H1 (cell line): ENCODE results near the gene COG3. TPM values are rescaled to one million over a fixed set of nuclear protein-coding genes. Genes with fewer than 3 reads are reported as not detected.

Experiments used
- CTCF ChIA-PET: fragments of 300-600 bp; sonication (Branson Sonifier 250); formaldehyde crosslinking; loops from one replicate; lab custom pipeline; 2021; ENCODE audit not compliant: partially characterized antibody; lab: Charles Lee
- POLR2A ChIA-PET: fragments of 300-600 bp; sonication (Branson Sonifier 250); formaldehyde crosslinking; loops from one replicate; lab custom pipeline; 2021; ENCODE audit warnings: inconsistent platforms; ENCODE audit not compliant: partially characterized antibody; lab: Charles Lee
- DNase-seq, 2 experiments: peaks; one replicate each; pipeline versions ENCODE4 v3.0.0 to v3.0.0-alpha.2; 2010 to 2022; ENCODE audit warnings: low spot score in 2 of 2, low read depth in 1 of 2, mixed read lengths in 1 of 2
- FAIRE-seq: peaks from 2 replicates; lab custom pipeline; 2011; peaks lifted over from hg19 to GRCh38; lab: Jason Lieb, UNC
- H2AFZ ChIP-seq: 2 replicates; pipeline ENCODE4 v1.8.1; 2012; ENCODE audit warnings: low read length, inconsistent platforms
- H2AK5ac ChIP-seq: 2 replicates; pipeline ENCODE4 v1.6.1; 2013; ENCODE audit warnings: low read depth, low read length
- H2BK120ac ChIP-seq: replicated peaks from 2 replicates; pipeline ENCODE3; 2013; ENCODE audit warnings: low read depth, low read length, inconsistent platforms
- H2BK12ac ChIP-seq: 2 replicates; pipeline ENCODE4 v1.6.1; 2013; ENCODE audit warnings: low read depth, low read length
- H2BK15ac ChIP-seq: 2 replicates; pipeline ENCODE4 v1.6.1; 2013; ENCODE audit warnings: low read length
- H2BK20ac ChIP-seq: 2 replicates; pipeline ENCODE4 v1.6.1; 2013; ENCODE audit warnings: low read length
- H2BK5ac ChIP-seq: 2 replicates; pipeline ENCODE4 v1.6.1; 2013; ENCODE audit warnings: low read depth, low read length
- H3K14ac ChIP-seq: 2 replicates; pipeline ENCODE4 v1.6.1; 2013; ENCODE audit warnings: inconsistent platforms; ENCODE audit not compliant: insufficient read length
- H3K18ac ChIP-seq: 2 replicates; pipeline ENCODE4 v1.6.1; 2013; ENCODE audit warnings: low read length; ENCODE audit errors: extremely low read depth
- H3K23ac ChIP-seq: 2 replicates; pipeline ENCODE4 v1.6.1; 2013; ENCODE audit warnings: inconsistent platforms; ENCODE audit not compliant: insufficient read length
- H3K23me2 ChIP-seq: 2 replicates; pipeline ENCODE4 v1.6.1; 2013; ENCODE audit warnings: low read depth, low read length
- H3K27ac ChIP-seq: 2 replicates; pipeline ENCODE4 v1.6.1; 2011; ENCODE audit warnings: low read depth, low read length, inconsistent platforms
- H3K27me3 ChIP-seq, 4 experiments: replicated peaks in 1 of 4; 1 replicate in 1 of 4; 2 replicates in 3 of 4; pipeline versions ENCODE4 v1.6.1 to v1.8.1; 2011 to 2013; ENCODE audit warnings: low read length in 3 of 4, mild to moderate bottlenecking in 3 of 4, inconsistent platforms in 2 of 4, mixed read lengths in 2 of 4, moderate library complexity in 1 of 4; ENCODE audit not compliant: control insufficient read depth in 3 of 4, insufficient read depth in 3 of 4; ENCODE audit errors: extremely low read depth in 1 of 4
- H3K36me3 ChIP-seq, 4 experiments: 2 replicates each; pipeline versions ENCODE4 v1.6.1 to v1.8.1; 2011 to 2013; ENCODE audit warnings: mild to moderate bottlenecking in 4 of 4, low read length in 3 of 4, moderate library complexity in 2 of 4, control low read depth in 1 of 4, inconsistent platforms in 1 of 4; ENCODE audit not compliant: insufficient read depth in 4 of 4, control insufficient read depth in 2 of 4
- H3K4ac ChIP-seq: replicated peaks from 2 replicates; pipeline ENCODE3; 2013; ENCODE audit warnings: low read length, low read depth, mixed read lengths, inconsistent platforms; ENCODE audit not compliant: insufficient read length
- H3K4me1 ChIP-seq, 4 experiments: replicated peaks in 1 of 4; 1 replicate in 1 of 4; 2 replicates in 3 of 4; pipeline versions ENCODE4 v1.6.1 to v1.8.1; 2011 to 2013; ENCODE audit warnings: low read length in 3 of 4, inconsistent platforms in 2 of 4, mixed read lengths in 1 of 4; ENCODE audit not compliant: insufficient read depth in 4 of 4, control insufficient read depth in 3 of 4
- H3K4me2 ChIP-seq, 2 experiments: 2 replicates each; pipeline versions ENCODE4 v1.6.1 to v1.8.1; 2011 to 2013; ENCODE audit warnings: low read depth in 2 of 2, low read length in 2 of 2, control low read depth in 1 of 2, inconsistent platforms in 1 of 2, mild to moderate bottlenecking in 1 of 2; ENCODE audit not compliant: insufficient read depth in 1 of 2
- H3K4me3 ChIP-seq, 4 experiments: fragments of 200-600, 300-600 bp in 1 of 4; sonication (generic), shearing (Covaris generic), sonication (Bioruptor Twin) in 1 of 4; 2 replicates each; pipeline versions ENCODE4 v1.5.1 to v1.8.1; 2011 to 2016; ENCODE audit warnings: low read length in 4 of 4, low read depth in 3 of 4, control low read depth in 2 of 4, inconsistent platforms in 2 of 4, mild to moderate bottlenecking in 2 of 4, mixed read lengths in 1 of 4, moderate library complexity in 1 of 4; ENCODE audit not compliant: insufficient read depth in 2 of 4; ENCODE audit errors: extremely low read depth in 1 of 4
- H3K56ac ChIP-seq: replicated peaks from 2 replicates; pipeline ENCODE3; 2013; ENCODE audit warnings: low read depth, mild to moderate bottlenecking, mixed read lengths, low read length, inconsistent platforms; ENCODE audit not compliant: insufficient read length
- H3K79me1 ChIP-seq: 2 replicates; pipeline ENCODE4 v1.6.1; 2013; ENCODE audit warnings: low read depth, low read length, control low read depth
- H3K79me2 ChIP-seq, 2 experiments: 2 replicates each; pipeline versions ENCODE4 v1.6.1 to v1.8.1; 2012 to 2013; ENCODE audit warnings: low read length in 2 of 2, mild to moderate bottlenecking in 2 of 2, inconsistent platforms in 1 of 2; ENCODE audit not compliant: insufficient read depth in 2 of 2, control insufficient read depth in 1 of 2
- H3K9ac ChIP-seq, 4 experiments: replicated peaks in 1 of 4; 1 replicate in 1 of 4; 2 replicates in 3 of 4; pipeline versions ENCODE4 v1.6.1 to v1.8.1; 2011 to 2013; ENCODE audit warnings: low read depth in 3 of 4, low read length in 3 of 4, control low read depth in 2 of 4, mild to moderate bottlenecking in 2 of 4, moderate library complexity in 2 of 4, inconsistent platforms in 1 of 4; ENCODE audit errors: extremely low read depth in 1 of 4
- H3K9me3 ChIP-seq, 2 experiments: 2 replicates each; pipeline versions ENCODE4 v1.6.1 to v1.8.1; 2012 to 2013; ENCODE audit warnings: mild to moderate bottlenecking in 2 of 2, moderate library complexity in 2 of 2, control low read depth in 1 of 2, inconsistent platforms in 1 of 2, low read depth in 1 of 2, low read length in 1 of 2, mixed read lengths in 1 of 2; ENCODE audit not compliant: insufficient read depth in 2 of 2
- H4K20me1 ChIP-seq, 2 experiments: replicated peaks in 1 of 2; 2 replicates each; pipeline versions ENCODE3 to v1.8.1; 2011 to 2013; ENCODE audit warnings: inconsistent platforms in 2 of 2, low read length in 2 of 2, mild to moderate bottlenecking in 1 of 2; ENCODE audit not compliant: insufficient read depth in 2 of 2, control insufficient read depth in 1 of 2
- H4K5ac ChIP-seq: 2 replicates; pipeline ENCODE4 v1.6.1; 2013; ENCODE audit warnings: low read length, low read depth, mixed read lengths, inconsistent platforms; ENCODE audit not compliant: insufficient read length
- H4K8ac ChIP-seq: 2 replicates; pipeline ENCODE4 v1.8.0; 2013; ENCODE audit warnings: mild to moderate bottlenecking, moderate library complexity, low read length, inconsistent platforms; ENCODE audit not compliant: insufficient read depth; ENCODE audit errors: extremely low read depth
- H4K91ac ChIP-seq: replicated peaks from 2 replicates; pipeline ENCODE3; 2013; ENCODE audit warnings: low read length, mixed read lengths, inconsistent platforms; ENCODE audit not compliant: insufficient read length
- EP300 ChIP-seq, 2 experiments: IDR thresholded peaks; 1 replicate in 1 of 2; 2 replicates in 1 of 2; pipeline ENCODE4 v1.6.1; 2011 to 2012; ENCODE audit warnings: low read depth in 2 of 2, low read length in 2 of 2, mild to moderate bottlenecking in 2 of 2, borderline replicate concordance in 1 of 2, inconsistent platforms in 1 of 2, moderate library complexity in 1 of 2
- RAD21 ChIP-seq, 2 experiments: IDR thresholded peaks in 1 of 2; conservative IDR thresholded peaks in 1 of 2; 2 replicates each; pipeline ENCODE4 v1.6.1; 2011; ENCODE audit warnings: low read depth in 2 of 2, low read length in 2 of 2, improper control_type of control experiment in 1 of 2, inconsistent platforms in 1 of 2, mild to moderate bottlenecking in 1 of 2, moderate library complexity in 1 of 2
- WGBS, 2 experiments: shearing (Covaris generic) in 1 of 2; methylation state at CpG; one replicate each; pipeline versions ENCODE4 v1.1.6 to v1.1.7; 2013 to 2015; ENCODE audit warnings: low lambda C conversion rate in 2 of 2, mixed read lengths in 2 of 2, inconsistent platforms in 1 of 2, low coverage in 1 of 2, missing lambda C conversion rate in 1 of 2; ENCODE audit not compliant: insufficient replicate concordance in 2 of 2, insufficient coverage in 1 of 2, insufficient read length in 1 of 2; ENCODE audit errors: extremely low coverage in 1 of 2, missing lambda C conversion rate in 1 of 2; 5-methylcytosine and 5-hydroxymethylcytosine counted together
- polyA plus RNA-seq, 7 experiments: library from polyadenylated mRNA; depleted of rRNA in 3 of 7; stranded (reverse) in 5 of 7; unstranded in 2 of 7; fragments of >200 nt in 5 of 7; fragments of 200-250 nt in 2 of 7; gene quantifications; 1 replicate in 5 of 7; 2 replicates in 1 of 7; 4 replicates in 1 of 7; pipeline versions ENCODE4 v1.2.1 to v1.2.3, GENCODE V29; 2011 to 2013; ENCODE audit warnings: missing spikeins in 2 of 7, mixed read lengths in 2 of 7
- total RNA-seq: library from RNA; stranded (reverse); fragmentation: NEBNext Ultra II Directional; extraction: Animal tissue kit (Norgen Biotek cat#: 25700); gene quantifications from 2 replicates; pipeline ENCODE4 v1.2.1, GENCODE V29; 2021
- TF ChIP-seq, protein P1 (sequence below), 3 experiments: IDR thresholded peaks; 1 replicate in 2 of 3; 2 replicates in 1 of 3; pipeline versions ENCODE4 v1.5.1 to v1.6.1; 2011; ENCODE audit warnings: low read length in 3 of 3, mild to moderate bottlenecking in 3 of 3, inconsistent platforms in 2 of 3, low read depth in 1 of 3, moderate library complexity in 1 of 3; ENCODE audit not compliant: insufficient read depth in 1 of 3; ENCODE audit errors: control extremely low read depth in 1 of 3

COG3 gene
- total and polyA plus RNA-seq, 2 of the 8 experiments (the other 6 are each of a cell fraction or from before 2014, with no cell fraction given): 12.7 to 13.5 TPM

DNA sequence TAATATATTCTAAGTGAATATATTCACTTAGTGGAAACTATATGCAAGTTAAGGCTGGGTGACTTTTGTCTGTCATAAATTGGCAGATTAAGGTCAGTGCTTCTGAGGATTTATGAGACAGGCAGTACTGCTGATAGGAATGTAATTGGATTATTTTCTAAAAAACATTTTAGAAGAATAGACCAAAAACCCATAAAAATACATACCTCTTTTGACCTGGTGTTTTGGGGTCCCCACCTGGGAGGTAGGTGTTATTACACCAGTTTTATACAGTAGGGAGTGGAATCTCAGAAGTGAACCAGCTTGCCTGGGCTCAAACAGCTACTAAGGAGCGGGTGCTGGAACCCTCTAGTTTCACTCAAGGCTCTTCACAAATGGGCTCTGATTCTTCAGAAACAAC lies 25.3 kb downstream of the COG3 start:
- 87% methylated on average over 1 of the region's 1 CpG; no CpG with 5 or more reads in 1 of the 2 experiments for WGBS, 2 experiments
- Histone ChIP-seq H2BK5ac (no peak overlapping the region), H3K14ac (no peak overlapping the region), H3K4me1 (no peaks in the 10 kb centered on the region), H4K20me1 (no peaks in the 10 kb centered on the region), H3K9me3 (no peaks in the 10 kb centered on the region; a peak in 1 of 4 replicates), H3K4me3 (no peak overlapping the region), H3K36me3 (peaks cover 0 to 31% (median 8%) of the 10 kb centered on the region in 4 experiments; a peak in 4 of 8 replicates), H3K56ac (no peak overlapping the region), H3K79me2 (no peaks in the 10 kb centered on the region), H2AFZ (no peak overlapping the region), H4K5ac (no peak overlapping the region), H3K27ac (no peak overlapping the region), H3K4me2 (no peak overlapping the region), H4K8ac (no peak overlapping the region), H3K27me3 (no peaks in the 10 kb centered on the region), H3K23me2 (no peaks in the 10 kb centered on the region), H2BK120ac (no peak overlapping the region), H4K91ac (no peak overlapping the region), H2AK5ac (no peak overlapping the region)
- no peak for DNase-seq
- TF ChIP-seq EP300 (IDR thresholded peaks at IDR 0.05; ENCODE audit: borderline replicate concordance in 1 of 2, low read depth in 2 of 2, low read length in 2 of 2): no peak
- peak; percentile 55 to 66 for TF ChIP-seq RAD21 (IDR thresholded peaks at IDR 0.05 in 1 of 2, conservative IDR thresholded peaks at IDR 0.05 in 1 of 2; ENCODE audit: low read depth in 2 of 2, low read length in 2 of 2)
- TF ChIP-seq, protein P1, sequence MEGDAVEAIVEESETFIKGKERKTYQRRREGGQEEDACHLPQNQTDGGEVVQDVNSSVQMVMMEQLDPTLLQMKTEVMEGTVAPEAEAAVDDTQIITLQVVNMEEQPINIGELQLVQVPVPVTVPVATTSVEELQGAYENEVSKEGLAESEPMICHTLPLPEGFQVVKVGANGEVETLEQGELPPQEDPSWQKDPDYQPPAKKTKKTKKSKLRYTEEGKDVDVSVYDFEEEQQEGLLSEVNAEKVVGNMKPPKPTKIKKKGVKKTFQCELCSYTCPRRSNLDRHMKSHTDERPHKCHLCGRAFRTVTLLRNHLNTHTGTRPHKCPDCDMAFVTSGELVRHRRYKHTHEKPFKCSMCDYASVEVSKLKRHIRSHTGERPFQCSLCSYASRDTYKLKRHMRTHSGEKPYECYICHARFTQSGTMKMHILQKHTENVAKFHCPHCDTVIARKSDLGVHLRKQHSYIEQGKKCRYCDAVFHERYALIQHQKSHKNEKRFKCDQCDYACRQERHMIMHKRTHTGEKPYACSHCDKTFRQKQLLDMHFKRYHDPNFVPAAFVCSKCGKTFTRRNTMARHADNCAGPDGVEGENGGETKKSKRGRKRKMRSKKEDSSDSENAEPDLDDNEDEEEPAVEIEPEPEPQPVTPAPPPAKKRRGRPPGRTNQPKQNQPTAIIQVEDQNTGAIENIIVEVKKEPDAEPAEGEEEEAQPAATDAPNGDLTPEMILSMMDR (IDR thresholded peaks at IDR 0.05; ENCODE audit: control extremely low read depth in 1 of 3, insufficient read depth in 1 of 3, low read depth in 1 of 3, low read length in 3 of 3): peak in 2 of 3 experiments; percentile 34 to 42; a peak in 2 of 4 replicates
- TF ChIP-seq, all 59 proteins: peak for 2
- Histone ChIP-seq H3K18ac (no peak overlapping the region), H2BK15ac (no peak overlapping the region), H3K23ac (no peak overlapping the region), H3K79me1 (no peaks in the 10 kb centered on the region), H2BK20ac (no peak overlapping the region), H3K4ac (no peak overlapping the region), H3K9ac (no peak overlapping the region), H2BK12ac (no peak overlapping the region)
- ChIA-PET CTCF (interaction anchor here (0.6 to 2.8 kb wide), 9 partner anchors 10 to 168 kb away, joined by 3 to 21 read pairs (median 4); no protein-coding TSS in a partner anchor), POLR2A (interaction anchor here (0.9 to 1.1 kb wide), 2 partner anchors 127 to 148 kb away, joined by 3 read pairs; no protein-coding TSS in a partner anchor)
- no peak for FAIRE-seq
